Adrenal gland (tissue), 12 donors: ENCODE measurements around the gene CDC25C. TPM values are rescaled to one million over a fixed set of nuclear protein-coding genes. Genes with fewer than 3 reads are reported as not detected.
"Not testable (repeated sequence)": the region's sequence is repeated elsewhere in the genome, so short reads cannot be mapped to it uniquely, and the experiment has no call there.

Experiments used
- DNase-seq, 7 donors: peaks; one replicate each; pipeline ENCODE4 v3.0.0-alpha.2; 2019 to 2020
- H3K27ac ChIP-seq, 5 donors: fragments of 200-600 bp; sonication (generic) in 4 of 5; 1 replicate in 3 of 5; 2 replicates in 2 of 5; pipeline versions ENCODE4 v1.5.1 to v1.8.0; 2016 to 2020; ENCODE audit warnings: mild to moderate bottlenecking in 1 of 5
- H3K27me3 ChIP-seq: fragments of 200-600 bp; 2 replicates; pipeline ENCODE4 v1.8.0; 2021
- H3K36me3 ChIP-seq, 2 donors: fragments of 200-600 bp; replicated peaks in 1 of 2; 1 replicate in 1 of 2; 2 replicates in 1 of 2; pipeline versions ENCODE4 v1.5.1 to v1.8.0; 2018 to 2022
- H3K4me1 ChIP-seq, 2 donors: fragments of 200-600 bp; replicated peaks in 1 of 2; 1 replicate in 1 of 2; 2 replicates in 1 of 2; pipeline versions ENCODE4 v1.5.1 to v1.8.0; 2018 to 2021
- H3K4me3 ChIP-seq, 4 donors: fragments of 200-600 bp; sonication (generic) in 3 of 4; one replicate each; pipeline ENCODE4 v1.5.1; 2016 to 2018
- H3K9me3 ChIP-seq, 3 donors: fragments of 200-600 bp; sonication (generic) in 1 of 3; replicated peaks in 1 of 3; 1 replicate in 2 of 3; 2 replicates in 1 of 3; pipeline versions ENCODE4 v1.5.1 to v1.8.0; 2016 to 2021
- CTCF ChIP-seq, 6 experiments: fragments of 450-650 bp in 4 of 6; fragments of 200-600 bp in 2 of 6; sonication (generic) in 1 of 6; IDR thresholded peaks; 1 replicate in 5 of 6; 2 replicates in 1 of 6; pipeline versions ENCODE4 v1.5.1 to v1.8.0; 2016 to 2021; ENCODE audit warnings: antibody characterized with exemption in 6 of 6, mild to moderate bottlenecking in 2 of 6, moderate library complexity in 1 of 6
- POLR2A ChIP-seq, 2 donors: fragments of 450-650 bp; IDR thresholded peaks; one replicate each; pipeline ENCODE4 v1.6.1; 2017; ENCODE audit warnings: antibody characterized with exemption in 2 of 2, mild to moderate bottlenecking in 2 of 2, moderate library complexity in 1 of 2
- WGBS, 4 donors: extraction: QIAGEN DNeasy Blood & Tissue Kit in 2 of 4; methylation state at CpG; one replicate each; pipeline versions ENCODE4 v1.1.5 to v1.1.7; 2013 to 2017; 5-methylcytosine and 5-hydroxymethylcytosine counted together
- intact Hi-C, 2 donors: fragments of 100-400 bp; cut with DNase I; formaldehyde crosslinking; loops; one replicate each; pipeline versions ENCODE4 v1.14.1 to v1.15.0; 2022 to 2023
- polyA plus RNA-seq, 3 donors: library from polyadenylated mRNA; stranded (reverse); fragments of 200-250 nt in 2 of 3; fragments of 350-450 nt in 1 of 3; fragmentation: Illumina TruSeq in 1 of 3; extraction: RNeasy Lipid Tissue Mini Kit (QIAGEN cat#74804) in 1 of 3; gene quantifications; one replicate each; pipeline ENCODE4 v1.2.3, GENCODE V29; 2013 to 2014
- total RNA-seq, 9 donors: library from RNA; depleted of rRNA in 4 of 9; stranded (reverse); fragments of >200 nt in 4 of 9; fragments of 120-200 nt in 1 of 9; fragmentation: NEBNext Ultra II Directional in 1 of 9; extraction: Animal tissue kit (Norgen Biotek cat#: 25700) in 1 of 9; gene quantifications; one replicate each; pipeline versions ENCODE4 v1.1.0 to v1.2.4, GENCODE V29; 2013 to 2023
- donor health status: healthy with polysubstance abuse.
- donor health status: Bipolar disorder and iron deficiency.
- donor health status: DM: yes; HTN: yes; CAD: no.
- donor health status: DM: no; HTN: no; CAD: no.
- donor health status: DM: no; HTN: no; CAD: no.
- donor health status: DM: yes; HTN: yes; CAD: no.

The CDC25C gene
- total and polyA plus RNA-seq, 12 donors: 0.24 to 5.2 (median 0.32) TPM; not detected in 4

GRCh38 chr5:138263581-138263980 lies 68.0 kb downstream of the CDC25C start:
- Histone ChIP-seq H3K4me3 (no peak overlapping the region), H3K27me3 (no peaks in the 10 kb centered on the region), H3K36me3 (no peaks in the 10 kb centered on the region), H3K27ac (no peak overlapping the region), H3K4me1 (no peaks in the 10 kb centered on the region), H3K9me3 (no peaks in the 10 kb centered on the region)
- DNase-seq: no peak
- TF ChIP-seq CTCF (IDR thresholded peaks at IDR 0.05) (no peak), POLR2A (IDR thresholded peaks at IDR 0.05) (no peak)
- 77 to 89% (median 85%) methylated on average over 3 of the region's 3 CpGs for WGBS, 4 donors
- intact Hi-C loops: no loop called here

DNA sequence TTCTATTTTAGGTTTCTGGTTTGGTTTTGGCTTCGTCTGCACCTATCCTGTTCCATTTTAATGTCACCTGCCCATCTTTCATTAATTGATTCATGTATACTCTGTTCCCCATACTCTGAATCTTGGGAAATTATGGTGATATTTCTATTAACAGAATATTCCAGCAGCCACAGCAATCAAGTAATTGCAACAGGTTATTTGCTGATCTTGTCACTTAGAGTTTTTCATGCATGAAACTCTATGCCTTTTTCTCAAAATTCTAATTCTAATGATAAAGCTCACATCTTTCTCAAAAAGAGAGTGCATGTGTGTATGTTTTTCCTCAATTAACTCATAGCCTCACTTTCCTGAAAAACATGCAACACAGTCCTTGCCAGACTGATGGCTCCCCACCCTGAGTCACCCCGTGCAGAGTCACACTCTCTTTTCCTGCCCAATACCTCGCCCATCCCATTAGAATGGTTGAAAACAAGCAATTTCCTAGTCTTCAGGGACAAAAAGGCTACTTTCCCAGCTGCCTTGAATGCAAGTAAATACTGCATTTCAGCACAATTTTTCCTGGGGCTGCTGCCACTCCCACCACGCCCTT lies 72.8 kb downstream of the CDC25C start:
- no peaks in the 10 kb centered on the region for H3K9me3 ChIP-seq
- WGBS, 4 donors: 73 to 79% (median 78%) methylated on average over 4 of the region's 4 CpGs
- intact Hi-C loops: no loop called here
- H3K27me3 ChIP-seq: no peaks in the 10 kb centered on the region
- TF ChIP-seq POLR2A (IDR thresholded peaks at IDR 0.05) (no peak), CTCF (IDR thresholded peaks at IDR 0.05) (no peak)
- no peak overlapping the region for H3K4me3 ChIP-seq
- no peak overlapping the region for H3K27ac ChIP-seq
- no peaks in the 10 kb centered on the region for H3K4me1 ChIP-seq
- no peaks in the 10 kb centered on the region for H3K36me3 ChIP-seq
- DNase-seq: no peak

GRCh38 chr5:138257583-138257982 lies 74.0 kb downstream of the CDC25C start:
- no peaks in the 10 kb centered on the region for H3K4me1 ChIP-seq
- no peak overlapping the region for H3K4me3 ChIP-seq
- H3K36me3 ChIP-seq: no peaks in the 10 kb centered on the region
- TF ChIP-seq POLR2A (IDR thresholded peaks at IDR 0.05) (no peak), CTCF (IDR thresholded peaks at IDR 0.05) (no peak)
- DNase-seq: no peak
- H3K27me3 ChIP-seq: no peaks in the 10 kb centered on the region
- H3K27ac ChIP-seq: no peak overlapping the region
- intact Hi-C loops: no loop called here
- WGBS, 4 donors: 70 to 83% (median 75%) methylated on average over 15 to 29 of the region's 29 CpGs
- H3K9me3 ChIP-seq: no peaks in the 10 kb centered on the region

DNA sequence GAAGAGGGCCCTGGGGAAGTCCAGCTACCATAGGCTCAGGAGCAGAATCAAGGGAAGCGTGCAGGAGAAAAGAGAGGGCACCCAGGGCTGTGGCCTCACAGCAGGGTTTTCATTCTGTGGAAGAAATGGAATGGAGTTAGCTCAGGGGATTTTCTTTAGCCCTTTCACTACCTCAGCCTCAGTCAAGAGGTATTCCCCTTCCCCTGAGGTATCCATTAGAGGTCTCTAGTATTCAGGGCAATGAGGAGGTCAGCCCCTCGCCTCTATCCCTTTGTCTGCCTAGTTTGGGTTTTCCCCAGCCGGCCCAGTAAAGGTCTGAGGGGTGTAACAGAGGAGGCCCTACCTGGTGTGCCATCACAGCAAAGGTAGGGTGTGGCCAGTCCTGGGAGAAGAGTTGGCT lies 78.7 kb downstream of the CDC25C start:
- TF ChIP-seq CTCF (IDR thresholded peaks at IDR 0.05) (no peak), POLR2A (IDR thresholded peaks at IDR 0.05) (no peak)
- Histone ChIP-seq H3K27ac (no peak overlapping the region), H3K36me3 (no peaks in the 10 kb centered on the region), H3K9me3 (no peaks in the 10 kb centered on the region), H3K4me3 (no peak overlapping the region), H3K27me3 (no peaks in the 10 kb centered on the region), H3K4me1 (no peaks in the 10 kb centered on the region)
- no peak for DNase-seq
- WGBS, 4 donors: 84 to 92% (median 88%) methylated on average over 3 of the region's 3 CpGs
- intact Hi-C loops: no loop called here

DNA sequence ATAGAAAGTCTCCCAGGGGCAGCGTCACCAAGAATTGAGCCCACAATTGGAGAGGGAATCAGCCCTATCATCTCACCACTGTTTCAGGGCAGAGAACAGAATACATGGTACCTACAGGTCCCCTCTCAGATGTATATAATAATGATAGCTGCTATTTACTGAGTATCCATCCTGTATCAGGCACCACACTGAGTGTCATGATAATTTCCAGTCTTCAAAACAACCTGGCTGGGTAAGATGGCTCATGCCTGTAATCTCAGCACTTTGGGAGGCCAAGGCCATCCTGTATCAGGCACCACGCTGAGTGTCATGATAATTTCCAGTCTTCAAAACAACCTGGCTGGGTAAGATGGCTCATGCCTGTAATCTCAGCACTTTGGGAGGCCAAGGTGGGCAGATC lies 83.8 kb downstream of the CDC25C start:
- H3K27me3 ChIP-seq, H3K4me3 ChIP-seq, H3K4me1 ChIP-seq, H3K27ac ChIP-seq, H3K9me3 ChIP-seq, H3K36me3 ChIP-seq, intact Hi-C loops: not testable (repeated sequence)
- WGBS, 4 donors: 57 to 70% (median 67%) methylated on average over 2 of the region's 2 CpGs
- DNase-seq: peak in 2 of 7 donors; percentile 4 to 20
